Mammary epithelial cell (primary cell): ENCODE measurements around the gene BTBD10.

ENCODE experiments used
- CTCF ChIP-seq, 2 donors: IDR thresholded peaks in 1 of 2; conservative IDR thresholded peaks in 1 of 2; 2 replicates each; pipeline ENCODE4 v1.5.1; 2011 to 2012; ENCODE audit warnings: inconsistent platforms in 2 of 2, low read length in 2 of 2, mild to moderate bottlenecking in 2 of 2, control low read depth in 1 of 2, low read depth in 1 of 2; ENCODE audit not compliant: insufficient read depth in 1 of 2; ENCODE audit errors: extremely low read depth in 1 of 2
- EZH2 ChIP-seq: IDR thresholded peaks from 2 replicates; pipeline ENCODE4 v1.6.1; 2012; ENCODE audit warnings: low read length, inconsistent platforms, borderline replicate concordance

GRCh38 chr11:13446444-13446843 is 16.6 kb downstream of the BTBD10 start:
- TF ChIP-seq CTCF (conservative IDR thresholded peaks at IDR 0.05 in 1 of 2, IDR thresholded peaks at IDR 0.05 in 1 of 2; ENCODE audit: extremely low read depth in 1 of 2, insufficient read depth in 1 of 2, low read depth in 1 of 2, low read length in 2 of 2): no peak
- no peak for TF ChIP-seq EZH2
